HG02885 (cell line): ENCODE measurements around the gene APOL3.
"Not testable (repeated sequence)": the region's sequence is repeated elsewhere in the genome, so short reads cannot be mapped to it uniquely, and the experiment has no call there.

Experiments
- ATAC-seq: cut with Tn5 transposase; IDR thresholded peaks from one replicate; pipeline ENCODE4 v1.9.1; 2021; ENCODE audit warnings: mild to moderate bottlenecking; ENCODE audit not compliant: unreplicated experiment, poor library complexity

Gene APOL3

DNA sequence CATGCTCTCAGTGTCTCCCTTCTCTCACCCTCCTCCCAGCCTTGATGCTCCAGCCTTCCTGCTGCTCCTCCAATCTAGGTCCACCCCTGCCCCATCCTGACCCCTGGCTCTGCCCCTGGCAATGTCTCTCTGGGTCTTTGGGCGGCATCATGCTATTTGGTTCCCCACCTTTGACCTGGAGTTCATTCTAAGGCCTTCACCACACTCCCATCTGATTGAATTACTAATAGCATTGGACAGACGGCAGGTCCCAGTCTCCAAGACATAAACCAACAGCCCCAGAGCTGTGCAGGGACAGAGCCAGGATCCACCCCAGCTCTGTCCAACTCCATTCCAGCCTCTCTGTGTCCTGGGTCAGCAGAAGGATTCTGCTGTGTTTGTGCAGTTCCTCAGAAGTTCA, 33.8 kb upstream of the APOL3 start:
- ATAC-seq = no peak

DNA sequence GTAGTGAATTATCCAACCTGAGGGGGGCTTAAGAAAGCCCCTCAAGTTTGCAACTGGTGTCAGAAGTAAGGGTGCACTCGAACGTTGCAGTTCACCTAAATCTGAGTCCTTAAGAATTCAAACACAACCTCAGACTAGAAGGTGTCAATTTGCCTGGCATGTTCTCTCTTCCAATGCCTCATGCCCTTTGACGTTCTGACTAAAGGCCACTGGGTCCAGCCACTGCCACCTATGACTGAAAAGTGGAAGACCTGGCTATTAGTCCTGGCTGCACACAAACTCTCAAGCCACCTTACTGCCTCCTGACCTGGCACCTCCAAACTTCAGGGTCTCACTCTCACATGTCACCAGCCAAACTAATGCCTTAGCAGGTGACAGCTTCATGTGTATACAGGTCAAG, 33.0 kb upstream of the APOL3 start:
- ATAC-seq = no peak

DNA sequence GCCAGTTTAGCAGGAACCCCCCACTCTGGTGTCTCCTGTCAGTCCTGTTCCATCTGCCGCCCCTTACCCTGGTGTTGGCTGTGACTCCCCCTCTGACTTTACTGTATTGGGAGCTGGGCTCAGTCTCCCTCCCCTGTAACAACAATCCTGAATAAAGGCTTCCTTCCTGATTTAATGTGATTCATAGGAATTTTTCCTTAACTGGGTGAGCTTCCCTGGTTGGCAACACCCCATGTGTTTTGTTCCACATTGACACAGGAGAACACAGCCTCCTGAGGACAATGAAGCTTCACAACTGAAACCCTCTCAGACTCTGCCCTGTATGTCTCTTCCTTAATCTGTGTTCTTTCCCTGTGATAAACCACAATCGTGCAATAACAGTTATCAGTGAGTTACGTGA, 32.6 kb upstream of the APOL3 start:
- no peak for ATAC-seq

DNA sequence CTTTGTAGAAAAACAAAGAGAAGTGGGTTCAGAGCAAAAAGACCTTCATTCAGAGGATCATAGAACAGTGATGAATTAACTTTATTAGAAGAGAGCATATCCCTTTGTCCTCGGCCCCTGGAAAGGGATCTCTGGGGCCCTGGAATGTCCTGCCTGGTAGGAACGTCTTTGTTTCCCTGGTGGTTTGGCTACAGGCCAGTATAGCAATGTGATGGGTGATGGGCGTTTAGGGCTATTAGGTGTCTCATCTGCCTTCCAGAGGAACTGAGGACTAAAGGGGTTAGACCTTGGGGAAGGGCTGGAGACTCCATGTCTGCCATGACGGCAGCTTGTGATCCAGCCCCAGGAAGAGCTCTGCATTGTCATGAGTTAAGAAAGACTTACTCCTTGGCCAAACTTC, 32.0 kb upstream of the APOL3 start:
- no peak for ATAC-seq

DNA sequence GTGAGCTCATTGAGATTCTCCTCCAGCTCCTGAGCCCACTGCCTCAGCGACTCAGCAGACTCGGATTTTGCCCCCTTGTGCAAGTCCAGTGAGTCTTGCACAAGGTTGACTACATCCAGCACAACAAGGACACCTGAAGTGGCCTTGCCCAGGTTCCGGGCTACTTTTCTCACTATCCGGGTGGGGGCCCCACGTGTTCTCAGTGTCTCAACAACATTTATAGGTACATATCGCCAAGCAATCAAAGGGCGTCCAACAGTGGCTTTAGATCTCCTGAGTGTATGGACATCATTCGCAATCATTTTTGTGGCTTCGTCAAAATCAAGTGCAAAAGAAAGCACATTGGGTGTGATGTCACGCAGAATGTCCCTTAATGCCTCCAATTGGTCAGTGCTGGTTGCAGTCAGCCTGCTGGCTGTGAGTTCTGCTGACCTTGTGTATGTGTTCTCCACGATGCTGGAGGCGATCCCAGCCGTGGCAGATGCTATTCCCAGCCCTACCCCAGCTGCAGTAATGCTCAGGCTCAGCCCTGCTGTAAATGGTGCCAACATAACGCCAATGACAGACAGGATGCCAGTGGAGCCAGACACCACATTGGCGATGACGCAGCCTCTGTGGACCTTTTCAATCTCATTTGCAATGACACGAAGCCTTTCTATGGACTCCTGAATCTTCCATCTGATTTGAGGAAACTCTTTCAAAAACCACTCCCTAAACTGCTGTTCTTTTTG, 30.7 kb upstream of the APOL3 start:
- no peak for ATAC-seq

DNA sequence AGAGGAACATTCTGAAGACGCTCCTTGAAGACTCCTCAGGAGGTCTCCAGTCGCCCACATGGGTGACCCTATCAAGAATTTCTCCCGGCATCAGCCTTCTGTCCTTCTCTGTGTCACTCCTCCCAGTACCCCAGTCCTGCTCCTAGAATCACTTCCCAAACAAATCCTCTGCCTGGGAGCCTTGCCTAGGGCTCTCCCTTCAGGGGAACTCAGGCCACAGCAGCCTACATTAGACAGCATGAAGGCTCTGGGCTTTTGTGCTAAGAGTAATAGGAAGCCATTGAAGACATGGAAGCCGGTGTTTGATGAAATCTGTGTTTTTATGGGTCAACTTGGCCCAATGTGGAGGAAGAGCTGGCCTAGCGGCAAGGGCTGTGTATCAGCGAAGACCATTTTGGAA, 27.3 kb upstream of the APOL3 start:
- not testable (repeated sequence) for ATAC-seq

DNA sequence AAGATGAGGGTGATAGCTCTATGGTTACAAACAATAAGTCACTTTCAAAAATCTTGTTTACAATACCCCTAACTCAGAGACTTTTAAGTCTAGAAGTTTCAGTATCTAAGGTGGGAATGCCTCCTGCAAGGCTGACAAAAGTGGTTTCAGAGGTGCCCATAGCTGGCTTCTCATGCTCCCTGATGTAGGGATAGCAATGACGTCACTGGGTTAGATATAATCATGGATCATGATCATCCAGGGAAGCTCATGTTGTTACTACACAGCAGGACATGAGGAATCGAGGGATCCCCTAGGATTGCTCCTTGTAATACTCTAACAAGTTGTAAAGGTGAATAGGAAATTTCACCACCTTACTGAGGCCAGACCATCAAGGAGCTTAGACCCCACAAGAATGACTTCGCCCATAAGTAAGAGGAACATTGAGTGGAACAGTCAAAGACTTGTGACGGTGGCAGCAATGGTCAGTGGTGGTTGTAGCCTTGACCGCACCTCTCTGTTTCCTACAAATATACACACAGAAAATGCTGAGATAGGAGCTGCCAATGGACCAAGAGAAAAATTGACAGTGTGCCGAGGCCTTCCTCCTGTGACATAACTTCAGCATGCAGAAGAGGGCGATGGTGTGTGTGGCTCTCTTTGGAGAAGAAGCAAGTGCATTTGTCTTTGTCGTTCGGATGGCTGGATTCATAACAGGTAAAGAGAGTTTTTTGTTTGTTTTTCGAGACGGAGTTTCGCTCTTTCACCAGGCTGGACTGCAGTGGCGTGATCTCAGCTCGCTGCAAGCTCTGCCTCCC, 25.5 kb upstream of the APOL3 start:
- no peak for ATAC-seq

DNA sequence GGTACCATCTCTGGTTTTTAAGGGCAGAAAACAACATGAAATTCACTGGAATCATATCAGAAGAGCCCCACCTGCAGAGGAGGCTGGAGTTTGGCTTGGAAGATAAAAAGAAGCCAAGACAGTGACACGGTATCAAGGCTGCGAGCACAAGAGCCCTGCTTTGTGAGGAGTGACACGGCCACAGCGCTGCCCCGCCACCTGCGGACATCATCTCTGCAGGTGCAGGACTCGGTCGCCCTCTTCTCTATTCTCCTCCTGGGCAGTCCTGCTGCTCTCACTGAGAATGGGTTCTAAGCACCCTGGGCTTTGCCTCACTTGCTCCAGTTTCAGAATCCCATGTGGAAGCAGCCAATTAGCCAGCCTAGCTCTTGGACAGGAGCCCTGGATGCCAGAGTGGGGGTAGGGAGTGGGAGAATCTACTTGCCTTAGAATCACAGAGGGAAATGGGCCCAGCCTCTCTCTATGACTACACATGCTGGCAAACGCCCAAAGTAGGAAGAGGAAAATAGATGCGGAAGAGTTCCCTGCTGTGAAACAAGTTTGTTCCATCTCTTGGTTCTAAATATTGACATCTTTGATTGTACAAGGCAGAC, 24.0 kb upstream of the APOL3 start:
- ATAC-seq = no peak

DNA sequence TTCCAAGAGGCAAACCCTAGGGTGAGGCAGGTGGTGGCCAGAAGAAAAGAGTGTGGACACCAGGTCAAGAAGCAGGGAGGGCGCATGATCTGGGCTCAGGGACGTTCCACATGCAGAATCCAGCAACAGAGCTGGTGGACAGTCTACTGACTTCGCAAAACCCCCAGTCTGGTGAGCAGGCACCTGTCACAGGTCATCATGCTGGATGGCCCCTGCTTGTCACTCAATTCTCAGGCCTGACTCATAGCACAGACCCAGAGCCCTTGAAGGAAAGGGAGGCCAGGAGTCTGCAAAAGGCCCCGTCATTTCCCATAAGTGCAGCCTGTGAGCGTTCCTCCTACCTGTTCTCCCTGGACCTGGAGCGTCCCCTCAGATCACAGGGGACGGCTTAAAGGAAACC, 22.9 kb upstream of the APOL3 start:
- no peak for ATAC-seq

DNA sequence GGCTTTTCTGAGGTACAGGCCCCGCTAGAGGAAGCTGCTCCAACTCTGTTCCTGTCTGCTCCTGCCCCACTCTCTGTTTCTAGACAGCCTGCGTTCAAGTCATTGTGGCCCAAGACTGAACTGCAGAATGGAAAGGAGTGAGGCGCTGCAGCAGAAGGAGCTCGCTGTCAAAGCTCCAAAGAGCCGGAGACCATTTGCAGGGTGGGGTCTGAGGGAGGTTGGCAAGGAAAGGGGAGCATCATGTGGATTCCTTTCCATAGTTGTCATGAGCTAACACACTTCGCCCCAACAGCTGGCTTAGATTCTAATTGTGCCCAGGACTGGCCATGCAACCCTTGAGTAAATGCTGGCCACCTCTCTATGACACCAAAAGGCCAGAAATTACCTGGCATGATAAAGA, 22.3 kb upstream of the APOL3 start:
- ATAC-seq = no peak

DNA sequence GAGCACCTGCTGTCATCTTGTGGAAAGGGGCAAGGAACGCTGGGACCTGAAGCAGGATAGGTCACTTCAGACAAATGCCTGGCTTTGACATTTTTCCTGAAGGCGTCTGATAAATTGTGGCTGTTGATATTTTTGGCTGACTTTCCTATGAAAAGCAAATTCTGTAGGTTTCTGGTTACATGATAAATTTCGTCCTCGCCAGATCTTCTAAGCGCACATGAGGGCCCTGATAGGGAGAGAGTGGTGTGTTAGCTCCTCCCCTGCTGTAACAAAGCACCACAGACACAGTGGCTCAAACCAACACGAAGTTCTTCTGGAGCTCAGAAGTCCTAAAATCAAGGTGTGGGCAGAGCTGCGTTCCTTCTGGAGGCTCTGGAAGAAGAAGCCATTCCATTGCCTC, 21.5 kb upstream of the APOL3 start:
- ATAC-seq = no peak

DNA sequence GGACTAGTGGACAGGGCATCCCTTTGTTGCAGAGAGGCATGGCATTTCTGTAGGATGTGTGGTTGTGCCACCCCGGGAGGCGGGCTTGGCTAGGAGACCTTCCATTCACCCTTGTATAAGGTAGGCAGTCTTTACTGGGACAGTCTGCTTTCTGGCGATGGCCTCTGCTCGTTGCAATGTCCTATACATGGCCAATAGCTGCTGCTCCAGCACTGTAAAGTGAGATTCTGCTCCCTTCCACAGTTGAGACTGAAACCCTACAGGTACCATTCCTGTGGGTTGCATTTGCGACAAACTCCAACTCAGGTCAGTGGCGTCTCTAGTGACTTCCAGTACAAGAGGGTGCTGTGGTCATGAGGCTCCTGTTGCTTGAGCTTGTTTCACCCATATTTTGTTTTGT, 20.4 kb upstream of the APOL3 start:
- no peak for ATAC-seq

DNA sequence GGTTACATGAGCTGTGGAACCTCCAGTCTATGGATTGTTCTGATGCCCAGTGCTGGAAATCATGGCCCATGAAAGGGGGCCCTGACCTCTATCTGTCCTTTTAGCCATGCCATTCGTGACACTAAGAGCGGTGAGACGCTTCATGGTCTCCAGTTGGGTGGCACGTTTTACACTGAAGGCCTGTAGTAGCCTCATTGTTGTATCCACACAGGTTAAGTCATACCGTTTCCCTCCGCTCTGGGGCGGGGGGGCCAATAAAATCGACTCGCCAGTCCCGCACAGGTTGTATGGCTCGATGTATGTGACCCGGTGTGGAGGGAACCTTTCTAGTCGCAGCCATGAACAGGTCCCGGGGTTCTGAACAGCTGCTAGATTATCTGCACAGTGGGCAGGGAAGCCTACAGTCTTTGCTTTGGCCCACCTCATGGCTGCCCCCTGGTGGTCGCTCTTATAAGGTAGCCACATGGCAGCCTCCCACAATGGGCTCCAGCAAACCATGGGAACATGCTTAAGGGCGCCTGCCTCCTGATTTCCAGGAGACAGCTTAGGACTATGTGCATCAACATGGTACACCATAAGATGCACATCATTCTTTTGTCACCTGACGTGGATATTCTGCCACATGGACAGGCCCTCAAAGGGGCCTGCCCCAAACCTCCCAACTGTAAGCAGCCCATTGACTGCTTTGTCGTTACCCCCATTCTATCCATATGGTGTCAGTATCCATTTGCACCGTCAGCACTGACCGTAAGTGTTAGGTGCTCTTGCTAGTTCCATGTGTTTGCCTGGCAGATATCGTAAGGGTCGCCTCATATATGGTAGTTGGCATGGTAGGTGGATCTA, 19.7 kb upstream of the APOL3 start:
- ATAC-seq = no peak

DNA sequence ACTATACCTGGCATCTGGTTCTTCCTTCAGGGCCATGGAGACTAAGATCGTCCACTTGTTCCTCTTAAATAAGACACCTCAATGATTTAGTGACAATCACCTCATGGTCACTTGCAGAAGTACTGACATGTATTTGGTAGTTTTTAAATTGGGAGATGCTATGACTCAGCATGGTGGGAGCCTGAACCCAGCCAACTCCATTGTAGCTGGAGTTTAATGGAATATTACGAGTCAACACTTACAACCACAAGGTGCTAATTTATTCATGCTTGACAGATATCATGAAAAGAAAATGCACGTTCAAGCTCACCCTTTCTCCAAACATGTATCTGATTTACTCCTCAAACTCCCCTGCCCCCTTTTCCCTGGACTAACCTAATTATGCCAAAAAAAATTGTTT, 16.6 kb upstream of the APOL3 start:
- ATAC-seq = no peak

DNA sequence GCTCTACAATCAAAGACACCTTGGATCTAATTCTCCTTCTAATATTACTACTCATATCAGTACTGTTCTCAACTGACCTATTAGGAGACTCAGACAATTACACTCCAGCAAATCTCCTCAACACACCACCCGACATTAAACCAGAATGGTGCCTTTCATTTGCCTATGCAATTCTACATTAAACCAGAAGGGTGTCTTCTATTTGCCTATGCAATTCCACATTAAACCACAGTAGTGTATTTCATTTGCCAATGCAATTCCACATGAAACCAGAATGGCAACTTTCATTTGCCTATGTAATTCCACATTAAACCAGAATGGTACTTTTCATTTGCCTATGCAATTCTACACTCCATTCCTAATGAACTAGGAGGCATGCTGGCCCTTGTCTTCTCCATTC, 15.3 kb upstream of the APOL3 start:
- no peak for ATAC-seq

DNA sequence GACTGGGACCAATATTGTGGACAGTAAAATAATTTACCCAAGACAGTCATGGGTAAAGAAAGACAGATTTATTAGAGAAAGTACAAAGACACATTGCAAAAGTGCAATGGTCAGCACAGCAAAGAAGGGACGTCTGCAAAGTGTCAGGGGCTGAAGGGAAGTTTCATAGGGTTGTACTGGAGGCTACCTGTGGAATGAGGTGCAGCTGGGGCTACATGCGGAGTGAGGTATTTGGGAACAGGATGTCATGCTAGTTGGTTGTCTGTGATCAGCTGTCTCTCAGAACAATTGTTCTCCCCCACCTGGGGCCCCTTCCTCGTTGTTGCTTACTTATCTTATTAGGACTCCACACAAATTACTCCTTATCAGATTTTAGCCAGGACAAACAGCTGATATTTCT, 11.4 kb upstream of the APOL3 start:
- ATAC-seq = no peak

DNA sequence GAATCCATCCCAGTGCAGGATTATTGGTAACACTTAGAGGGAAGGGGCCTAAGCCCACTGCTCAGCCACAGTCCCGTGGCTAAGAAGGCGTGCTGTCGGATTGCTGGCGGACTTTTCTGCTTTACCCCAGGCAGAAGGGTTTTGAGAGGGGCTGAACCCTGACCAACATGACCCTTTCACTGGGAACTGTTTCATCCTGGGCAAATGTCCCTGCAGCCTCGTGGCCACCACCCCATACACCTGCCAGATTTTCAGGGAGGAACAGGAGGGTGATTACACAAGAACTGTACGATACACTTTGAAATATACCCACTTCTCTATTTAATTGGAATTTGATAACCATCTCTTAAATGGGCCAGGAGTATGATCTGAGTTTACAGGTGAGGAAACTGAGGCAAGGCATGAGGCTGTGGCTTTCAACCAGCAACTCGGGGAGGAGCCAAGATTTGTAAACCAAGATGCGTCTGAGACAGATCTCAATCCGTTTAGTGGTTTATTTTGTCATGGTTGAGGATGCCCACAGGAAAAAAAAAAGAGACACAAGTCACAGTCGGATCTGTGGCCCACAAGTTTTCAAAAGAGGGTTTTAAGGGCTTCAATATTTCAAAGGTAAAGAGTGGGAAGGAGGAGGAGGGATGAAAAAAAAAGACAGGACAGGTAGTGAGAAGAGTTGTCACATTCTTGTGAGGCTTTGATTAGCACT, 6.1 kb upstream of the APOL3 start:
- no peak for ATAC-seq

DNA sequence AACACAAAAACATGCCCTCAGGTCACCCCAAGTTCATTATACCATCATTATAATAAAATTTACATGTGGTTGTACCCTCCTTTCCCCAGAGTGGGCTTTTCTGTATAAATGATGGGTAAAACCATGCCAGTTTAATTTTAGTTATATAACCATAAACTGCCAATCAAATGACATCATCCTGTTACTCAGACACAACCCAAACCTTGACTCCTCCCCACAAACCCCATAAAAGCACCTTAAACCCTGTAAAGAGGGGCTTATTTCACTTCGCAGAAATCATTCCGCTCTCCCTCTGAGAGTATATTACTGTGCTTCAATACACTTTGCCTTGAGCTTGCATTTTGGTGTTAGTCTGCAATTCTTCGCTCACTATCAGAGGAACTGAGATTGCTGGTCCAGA, 5.5 kb upstream of the APOL3 start:
- no peak for ATAC-seq

DNA sequence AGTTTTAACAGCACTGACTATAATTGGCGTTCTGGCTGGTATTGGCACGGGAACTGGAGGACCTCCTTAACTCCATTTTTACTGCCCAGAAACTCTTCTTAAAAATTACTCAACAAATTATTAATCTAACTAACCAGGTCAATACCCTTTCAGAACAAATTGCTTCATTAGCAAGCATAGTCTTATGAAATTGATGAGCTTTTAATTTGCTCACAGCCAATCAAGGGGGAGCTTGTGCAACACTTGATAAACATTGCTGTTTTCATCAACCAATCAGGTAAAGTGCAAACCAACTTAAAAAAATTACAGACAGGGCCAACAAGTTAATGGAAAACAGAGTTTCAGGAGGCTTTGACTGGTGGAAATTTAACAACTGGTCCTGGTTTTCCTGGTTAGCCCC, 4.6 kb upstream of the APOL3 start:
- no peak for ATAC-seq

DNA sequence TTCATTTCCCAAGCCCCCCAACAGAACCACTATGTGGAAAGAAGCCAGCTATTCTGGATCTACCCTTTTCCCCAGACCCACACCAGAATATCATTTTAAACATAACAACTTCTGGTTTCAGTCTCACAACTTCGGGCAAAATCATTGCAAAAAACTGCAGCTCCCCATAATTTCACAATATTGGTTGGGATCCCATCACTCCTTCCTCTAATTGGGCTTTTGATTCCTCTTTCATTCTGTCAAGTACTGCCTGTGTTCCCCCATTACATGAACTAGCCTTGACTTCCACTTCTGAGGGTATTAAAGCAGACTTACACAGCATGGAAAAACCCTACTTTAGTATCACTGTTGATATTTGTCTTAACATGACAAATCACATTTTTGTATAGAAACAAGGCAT, 4.1 kb upstream of the APOL3 start:
- ATAC-seq = no peak
